Renal cortical epithelial cell (primary cell): ENCODE measurements around the gene LACRT. TPM values are rescaled to one million over a fixed set of nuclear protein-coding genes. Genes with fewer than 3 reads are reported as not detected.
"Not testable (repeated sequence)": the region's sequence is repeated elsewhere in the genome, so short reads cannot be mapped to it uniquely, and the experiment has no call there.

Experiments
- DNase-seq: peaks from one replicate; pipeline ENCODE4 v3.0.0-alpha.2; 2011; ENCODE audit warnings: low read depth
- total RNA-seq: library from RNA; depleted of rRNA; stranded (reverse); fragments of >200 nt; gene quantifications from 2 replicates; pipeline ENCODE4 v1.2.3, GENCODE V29; 2014

Gene LACRT
- total RNA-seq, 1 donor from 2014 or later = not detected

DNA sequence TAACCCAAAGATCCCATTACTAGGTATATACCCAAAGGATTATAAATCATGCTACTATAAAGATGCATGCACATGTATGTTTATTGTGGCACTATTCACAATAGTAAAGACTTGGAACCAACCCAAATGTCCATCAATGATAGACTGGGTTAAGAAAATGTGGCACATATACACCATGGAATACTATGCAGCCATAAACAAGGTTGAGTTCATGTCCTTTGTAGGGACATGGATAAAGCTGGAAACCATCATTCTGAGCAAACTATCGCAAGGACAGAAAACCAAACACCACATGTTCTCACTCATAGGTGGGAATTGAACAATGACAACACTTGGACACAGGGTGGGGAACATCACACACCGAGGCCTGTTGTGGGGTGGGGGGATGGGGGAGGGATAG is 4.4 kb upstream of the LACRT start:
- DNase-seq = not testable (repeated sequence)

DNA sequence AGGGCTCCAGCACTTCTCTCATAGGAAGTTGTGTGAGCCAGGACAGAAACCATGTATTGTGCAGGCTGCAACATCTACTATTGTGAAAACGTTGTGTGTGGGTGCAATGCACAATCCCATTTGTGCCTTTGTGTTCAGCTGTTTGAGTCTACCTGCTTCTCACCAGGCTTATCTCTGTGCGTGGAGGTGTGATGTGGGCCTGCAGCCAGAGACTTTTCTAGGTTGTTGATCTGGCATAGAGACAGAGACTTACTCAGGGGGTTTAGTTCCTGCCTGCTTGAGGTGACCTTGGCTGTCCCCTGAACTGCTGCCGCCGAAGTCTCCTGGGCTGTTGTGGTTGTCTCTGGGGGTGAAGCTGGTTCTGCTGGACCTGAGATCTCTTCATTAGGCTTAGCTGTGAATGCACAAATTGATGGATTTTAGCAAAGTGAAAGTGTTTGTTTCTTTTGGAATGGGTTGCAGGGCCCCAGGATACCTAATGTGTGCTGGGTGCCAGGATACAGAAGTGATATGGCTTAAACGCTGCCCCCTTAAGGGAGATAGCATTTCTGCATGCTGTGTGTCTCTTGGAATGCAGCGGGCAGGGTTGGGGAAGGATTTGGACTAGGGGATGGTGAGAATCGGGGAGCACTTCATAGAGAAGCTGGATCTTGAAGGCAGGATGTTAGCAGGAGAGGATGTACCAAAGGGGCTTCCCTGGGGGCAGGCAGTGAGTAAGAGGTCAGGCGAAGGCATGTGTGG is 2.5 kb downstream of the LACRT start:
- no peak for DNase-seq

DNA sequence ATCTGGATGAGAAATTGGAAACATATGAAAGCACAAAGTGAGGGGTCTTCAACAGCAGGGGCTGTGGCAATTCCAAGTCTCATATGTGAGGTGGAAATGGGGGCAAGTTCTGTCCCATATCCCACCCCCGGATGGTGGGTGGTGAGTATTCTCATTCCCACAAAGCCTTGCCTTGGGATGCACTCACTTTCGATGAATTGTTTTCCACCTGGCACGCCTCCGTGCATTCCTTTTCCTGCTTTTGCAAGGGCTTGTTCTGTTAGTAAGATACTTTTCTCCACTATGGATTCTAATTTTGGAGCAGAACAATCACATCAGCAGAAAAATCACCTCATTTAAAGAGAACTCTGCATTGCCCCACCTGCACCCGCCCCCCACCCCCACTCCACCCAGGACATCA is 3.1 kb downstream of the LACRT start:
- DNase-seq = no peak

GRCh38 chr12:54629925-54630324 is 4.8 kb downstream of the LACRT start:
- DNase-seq = no peak

GRCh38 chr12:54628186-54628846 is 6.4 kb downstream of the LACRT start:
- no peak for DNase-seq

DNA sequence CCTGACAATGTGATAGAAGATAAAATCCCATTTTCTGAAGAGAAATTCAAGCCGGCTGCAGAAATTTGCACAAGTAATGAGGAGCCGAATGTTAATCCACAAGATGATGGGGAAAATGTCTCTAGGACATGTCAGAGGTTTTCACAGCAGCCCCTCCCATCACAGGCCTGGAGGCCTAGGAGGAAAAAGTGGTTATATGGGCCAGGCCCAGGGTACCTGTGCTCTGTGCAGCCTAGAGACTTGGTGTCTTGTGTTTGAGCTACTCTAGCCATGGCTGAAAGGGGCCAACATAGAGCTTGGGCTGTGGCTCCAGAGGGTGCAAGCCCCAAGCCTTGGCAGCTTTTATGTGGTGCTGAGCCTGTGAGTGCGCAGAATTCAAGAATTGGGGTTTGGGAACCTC is 7.4 kb downstream of the LACRT start:
- DNase-seq = no peak

DNA sequence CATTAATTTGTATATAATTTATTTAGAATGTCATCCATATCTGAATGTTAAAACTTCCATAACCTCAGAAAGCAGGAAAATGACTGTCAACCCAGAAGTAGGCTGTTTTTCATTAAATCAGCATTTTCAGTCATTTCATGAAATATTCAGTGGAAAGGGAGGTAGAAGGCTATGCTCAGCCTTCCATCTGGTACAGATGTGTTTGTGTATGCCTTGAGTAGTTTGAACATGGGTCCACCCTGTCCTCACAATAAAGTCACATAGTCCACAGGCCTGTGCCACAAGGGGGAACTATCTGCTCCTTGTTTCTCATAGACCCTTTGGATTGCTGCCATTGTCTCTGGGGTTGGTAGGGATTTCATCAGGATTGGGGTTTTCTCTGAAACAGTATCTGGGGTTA is 9.1 kb downstream of the LACRT start:
- no peak for DNase-seq

DNA sequence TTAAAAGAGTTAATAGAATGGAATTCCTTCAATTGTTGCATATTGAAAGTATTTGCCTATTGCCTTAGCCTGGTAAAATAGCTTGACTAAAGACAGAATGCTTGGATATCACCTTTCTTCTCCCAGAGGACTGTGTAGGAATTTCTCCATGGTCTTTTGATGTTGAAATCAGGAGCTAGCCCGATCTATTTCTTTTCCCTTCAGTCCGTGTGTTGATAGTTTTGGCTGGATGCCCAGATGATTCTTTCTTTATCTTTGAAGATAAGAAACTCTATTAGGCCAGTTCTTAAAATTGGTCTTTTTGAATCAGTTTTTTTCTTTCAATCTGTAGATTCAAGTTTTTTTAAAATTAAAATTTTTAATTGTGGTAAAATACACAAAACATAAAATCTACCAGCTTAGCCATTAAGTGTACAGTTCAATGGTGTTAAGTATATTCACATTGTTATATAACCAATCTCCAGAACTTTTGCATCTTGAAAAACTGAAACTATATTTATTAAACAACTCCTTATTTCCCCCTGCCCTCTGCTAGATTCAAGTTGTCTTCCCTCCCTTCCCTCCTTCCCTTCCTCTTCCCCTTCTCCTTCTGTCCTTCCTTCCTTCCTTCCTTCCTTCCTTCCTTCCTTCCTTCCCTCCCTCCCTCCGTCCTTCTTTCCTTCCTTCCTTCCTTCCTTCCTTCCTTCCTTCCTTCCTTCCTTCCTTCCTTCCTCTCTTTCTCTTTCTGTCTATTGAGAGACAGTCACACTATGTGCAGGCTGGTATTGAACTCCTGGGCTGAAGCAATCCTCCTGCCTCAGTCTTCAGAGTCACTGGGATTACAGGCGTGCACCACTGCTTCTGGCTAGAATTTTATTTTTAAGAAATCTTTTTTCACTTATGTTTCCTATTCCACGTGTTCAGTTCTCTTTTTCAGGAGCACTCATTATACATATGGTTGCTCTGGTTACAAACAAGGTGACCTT is 10.1 kb downstream of the LACRT start:
- DNase-seq = no peak

- no peak for DNase-seq
These were observed 12.1 kb downstream of the LACRT start for GRCh38 chr12:54622463-54623183.

- DNase-seq = no peak
These were observed 17.6 kb downstream of the LACRT start for GRCh38 chr12:54616933-54617680.

DNA sequence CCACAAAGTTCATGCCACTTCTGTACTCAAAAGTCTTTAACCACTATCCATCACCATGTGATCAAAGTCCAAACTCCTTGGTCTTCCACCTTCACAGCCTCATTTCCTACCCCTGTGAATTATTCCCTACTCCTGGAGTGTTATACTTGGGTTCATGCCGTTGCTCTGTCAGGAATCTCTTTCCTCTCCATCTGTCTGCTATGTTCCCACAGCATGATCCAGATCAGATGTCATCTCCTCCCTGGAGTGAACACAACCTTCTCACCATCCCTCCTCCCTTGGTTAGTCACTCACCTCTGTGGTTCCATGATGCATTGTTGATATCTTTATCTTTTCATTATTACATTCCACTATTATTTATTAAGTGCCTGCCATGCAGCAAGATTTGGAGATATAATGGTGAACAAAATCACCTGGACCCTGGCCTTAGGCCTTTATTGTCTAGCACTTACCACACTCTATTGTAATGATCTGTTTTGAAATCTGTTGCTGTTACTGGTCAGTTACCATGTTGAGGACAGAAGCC is 22.4 kb downstream of the LACRT start:
- DNase-seq = peak; percentile 12

- peak; percentile 68 for DNase-seq
These were observed 23.0 kb downstream of the LACRT start for GRCh38 chr12:54611715-54612149.

GRCh38 chr12:54608769-54609168 is 25.9 kb downstream of the LACRT start:
- DNase-seq = peak; percentile 15

GRCh38 chr12:54608156-54608555 is 26.5 kb downstream of the LACRT start:
- DNase-seq = no peak

DNA sequence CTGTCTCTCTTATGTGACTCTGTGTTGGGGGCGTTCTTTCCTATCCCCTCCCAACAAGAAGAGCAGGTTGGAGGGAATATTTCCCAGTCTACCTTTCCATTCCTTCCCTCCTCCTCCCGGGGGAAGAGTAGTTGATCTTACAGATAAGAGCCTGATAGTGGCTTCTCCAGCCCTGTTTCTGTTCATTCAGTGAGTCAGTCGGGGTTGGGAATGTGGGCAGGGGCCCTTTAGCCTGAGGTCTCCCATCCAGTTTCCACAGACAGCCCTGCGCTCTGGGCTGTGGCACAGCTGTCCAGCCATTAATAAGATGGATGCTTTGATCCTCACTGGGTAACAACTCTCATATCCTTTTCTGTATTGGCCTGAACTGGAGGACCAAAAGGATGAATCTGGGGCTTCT is 28.1 kb downstream of the LACRT start:
- no peak for DNase-seq

- DNase-seq = no peak
These were observed 29.3 kb downstream of the LACRT start for GRCh38 chr12:54605138-54605970.

- DNase-seq = no peak
These were observed 30.3 kb downstream of the LACRT start for GRCh38 chr12:54604436-54604835.

- no peak for DNase-seq
These were observed 30.8 kb downstream of the LACRT start for GRCh38 chr12:54603872-54604271.

DNA sequence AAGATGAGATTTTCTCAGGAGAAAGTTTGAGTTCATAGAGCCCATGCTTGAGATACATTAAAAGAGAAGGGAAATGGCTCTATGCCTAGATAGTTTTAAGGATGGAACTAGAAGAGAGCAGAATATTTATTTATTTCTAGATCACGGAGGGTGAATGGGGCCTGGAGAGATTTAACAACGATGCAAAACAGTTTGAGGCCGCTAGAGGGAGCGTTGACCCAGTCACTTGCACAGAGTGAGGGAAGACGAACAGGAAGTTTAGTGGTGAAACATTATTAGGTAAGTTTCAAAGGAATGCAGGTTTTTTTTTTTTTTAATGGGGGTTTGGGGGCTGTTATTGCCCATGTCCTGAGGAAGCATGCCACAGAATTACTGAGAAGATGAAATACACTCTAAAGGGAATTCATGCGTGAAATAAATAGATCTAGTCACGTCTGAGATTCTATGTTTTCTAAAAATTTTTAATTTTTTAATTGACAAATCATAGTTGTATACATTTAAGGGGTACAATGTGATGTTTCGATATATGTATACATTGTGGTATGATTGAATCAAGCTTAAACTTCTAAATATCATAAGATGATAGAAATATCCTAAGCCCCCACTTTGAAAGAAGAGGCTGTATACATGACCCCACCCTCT is 31.4 kb downstream of the LACRT start:
- peak; percentile 86 for DNase-seq
